ENCODE data around the gene SORL1. TPM values are rescaled to one million over a fixed set of nuclear protein-coding genes. Genes with fewer than 3 reads are reported as not detected.

The SORL1 gene
- total and polyA plus RNA-seq, 2 of the 13 experiments (the other 11 are each of a cell fraction or from before 2014, with no cell fraction given): 21.3 to 148 TPM

DNA sequence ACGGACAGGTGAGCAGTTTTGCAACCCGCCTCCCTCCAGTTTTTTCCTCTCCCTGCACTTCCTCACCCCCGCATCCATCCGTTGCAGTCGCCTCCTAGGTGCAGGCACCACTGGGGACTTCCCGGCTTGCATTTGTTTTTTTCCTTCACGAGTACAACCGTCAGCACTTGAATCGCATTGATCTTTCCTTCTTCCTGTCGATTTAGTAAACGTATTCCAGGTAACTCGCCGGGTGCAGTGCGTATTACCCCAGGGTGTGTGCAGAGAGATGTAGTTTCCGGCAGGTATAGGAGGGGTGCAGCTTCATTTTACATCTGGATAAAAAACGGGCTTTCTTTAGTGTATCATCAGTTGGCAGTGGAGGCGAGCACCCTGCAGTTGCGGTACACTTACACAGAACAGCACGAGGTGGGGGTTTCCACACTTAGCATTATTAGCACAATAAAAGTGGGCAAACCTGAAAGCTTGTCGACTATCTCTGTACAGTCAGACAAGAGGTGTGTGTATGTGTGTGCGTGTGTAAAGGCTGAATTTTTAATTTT, 566 bp downstream of the SORL1 start, which contains the start of gene SORL1-AS1 (continued):
- TF ChIP-seq ZNF407 (CRISPR knock-in tag; IDR thresholded peaks at IDR 0.05; ENCODE audit: not compliant biosample characterization) (no peak), ZNF652 (CRISPR knock-in tag; IDR thresholded peaks at IDR 0.05; ENCODE audit: borderline replicate concordance, low read depth) (no peak), ZNF207 (IDR thresholded peaks at IDR 0.05; ENCODE audit: borderline replicate concordance) (no peak), ZFP91 (CRISPR knock-in tag; IDR thresholded peaks at IDR 0.05; ENCODE audit: borderline replicate concordance) (peak; percentile 7; the same call in 1 of the 2 replicates), ZSCAN9 (CRISPR knock-in tag; IDR thresholded peaks at IDR 0.05; ENCODE audit: borderline replicate concordance) (0 out of 2 replicates have a peak, but pooled peaks have one; percentile 40), ETV5 (CRISPR knock-in tag; IDR thresholded peaks at IDR 0.05; ENCODE audit: borderline replicate concordance) (peak; percentile 40; the same call in 1 of the 2 replicates), MYC (CRISPR knock-in tag; IDR thresholded peaks at IDR 0.05; ENCODE audit: borderline replicate concordance) (peak; percentile 4; the same call in 1 of the 2 replicates), KLF12 (CRISPR knock-in tag; IDR thresholded peaks at IDR 0.05; ENCODE audit: borderline replicate concordance) (0 out of 2 replicates have a peak, but pooled peaks have one; percentile 1), ZHX2 (IDR thresholded peaks at IDR 0.05; ENCODE audit: low read depth) (0 out of 2 replicates have a peak, but pooled peaks have one; percentile 16), ZHX2 (CRISPR knock-in tag; IDR thresholded peaks at IDR 0.05; ENCODE audit: borderline replicate concordance) (no peak), ZNF816 (CRISPR knock-in tag; IDR thresholded peaks at IDR 0.05; ENCODE audit: borderline replicate concordance) (peak; percentile 60; the same call in 1 of the 2 replicates), ZNF547 (CRISPR knock-in tag; IDR thresholded peaks at IDR 0.05) (no peak), GATAD1 (CRISPR knock-in tag; IDR thresholded peaks at IDR 0.05) (0 out of 2 replicates have a peak, but pooled peaks have one; percentile 11)

Measured in HepG2 (cell line).